Mammary epithelial cell (primary cell): Measurements from ENCODE around the gene ING1.

Experiments
- CTCF ChIP-seq, 2 donors: IDR thresholded peaks in 1 of 2; conservative IDR thresholded peaks in 1 of 2; 2 replicates each; pipeline ENCODE4 v1.5.1; 2011 to 2012; ENCODE audit warnings: inconsistent platforms in 2 of 2, low read length in 2 of 2, mild to moderate bottlenecking in 2 of 2, control low read depth in 1 of 2, low read depth in 1 of 2; ENCODE audit not compliant: insufficient read depth in 1 of 2; ENCODE audit errors: extremely low read depth in 1 of 2
- EZH2 ChIP-seq: IDR thresholded peaks from 2 replicates; pipeline ENCODE4 v1.6.1; 2012; ENCODE audit warnings: low read length, inconsistent platforms, borderline replicate concordance

- TF ChIP-seq EZH2: no peak
- no peak for TF ChIP-seq CTCF (conservative IDR thresholded peaks at IDR 0.05 in 1 of 2, IDR thresholded peaks at IDR 0.05 in 1 of 2; ENCODE audit: extremely low read depth in 1 of 2, insufficient read depth in 1 of 2, low read depth in 1 of 2, low read length in 2 of 2)
These were observed 57.7 kb downstream of the ING1 start for GRCh38 chr13:110771194-110771593.
